Measurements from ENCODE around the gene LLGL1. TPM values are rescaled to one million over a fixed set of nuclear protein-coding genes. Genes with fewer than 3 reads are reported as not detected.
"Not testable (repeated sequence)": the region's sequence is repeated elsewhere in the genome, so short reads cannot be mapped to it uniquely, and the experiment has no call there.

Gene LLGL1
- total RNA-seq, 1 donor: 34.5 TPM

DNA sequence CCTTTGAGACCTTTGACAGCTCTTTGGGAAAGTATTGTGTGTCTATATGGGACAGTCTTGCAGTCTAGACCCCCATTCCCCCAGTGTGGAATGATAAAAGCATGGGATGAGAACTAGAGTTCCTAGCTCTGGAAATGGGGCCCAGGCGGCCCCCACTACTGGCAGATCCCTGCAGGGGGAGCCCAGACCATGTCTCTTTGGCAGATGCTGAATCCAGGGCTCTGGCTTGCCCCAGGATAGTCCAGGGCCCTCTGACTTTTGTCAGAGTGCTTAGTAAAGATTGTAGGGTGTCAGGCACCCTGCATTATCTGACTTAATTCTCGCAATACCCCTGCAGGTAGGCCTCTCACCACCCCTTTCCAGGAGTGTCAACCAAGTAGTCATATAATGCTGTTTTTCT is 33.5 kb upstream of the LLGL1 start:
- DNase-seq (ENCODE audit: low read depth in 2 of 3, low spot score in 2 of 3): no peak

DNA sequence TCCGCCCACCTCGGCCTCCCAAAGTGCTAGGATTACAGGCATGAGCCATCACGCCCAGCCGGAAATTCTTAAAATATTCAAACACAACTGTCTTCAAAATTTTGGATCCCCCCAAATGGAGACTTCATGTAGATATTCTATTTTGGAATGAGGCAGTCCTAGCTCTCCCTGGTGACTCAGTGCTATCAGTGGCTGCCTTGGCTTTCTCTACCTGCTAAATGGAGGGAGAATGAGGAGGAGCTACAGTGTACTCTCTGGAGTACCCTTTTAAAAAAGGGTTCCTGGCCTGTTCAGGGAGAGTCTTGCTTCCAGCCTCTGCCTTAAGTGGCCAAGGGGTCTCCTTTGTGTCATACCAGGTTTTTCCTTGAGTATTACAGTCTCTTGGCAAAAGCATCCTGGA is 31.0 kb upstream of the LLGL1 start:
- DNase-seq (ENCODE audit: low read depth in 2 of 3, low spot score in 2 of 3): no peak

DNA sequence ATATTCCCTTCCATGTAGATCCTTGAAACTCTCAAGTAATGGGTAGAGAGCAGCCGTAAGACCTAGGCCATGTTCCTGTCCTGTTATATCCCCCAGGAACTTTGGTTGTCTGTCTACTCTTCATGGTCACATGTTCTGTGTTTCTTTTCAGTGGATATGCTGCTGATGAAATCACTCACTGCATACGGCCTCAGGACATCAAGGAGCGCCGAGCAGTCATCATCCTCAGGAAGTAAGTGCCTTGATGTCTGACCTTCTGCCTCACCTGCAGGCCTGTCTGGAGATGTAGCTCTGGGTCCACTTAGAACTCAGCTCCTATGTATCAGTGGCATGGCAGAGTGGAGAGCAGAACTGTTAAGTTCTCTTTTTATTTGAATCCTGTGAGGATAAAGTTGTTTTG is 30.6 kb upstream of the LLGL1 start:
- no peak for DNase-seq (ENCODE audit: low read depth in 2 of 3, low spot score in 2 of 3)

DNA sequence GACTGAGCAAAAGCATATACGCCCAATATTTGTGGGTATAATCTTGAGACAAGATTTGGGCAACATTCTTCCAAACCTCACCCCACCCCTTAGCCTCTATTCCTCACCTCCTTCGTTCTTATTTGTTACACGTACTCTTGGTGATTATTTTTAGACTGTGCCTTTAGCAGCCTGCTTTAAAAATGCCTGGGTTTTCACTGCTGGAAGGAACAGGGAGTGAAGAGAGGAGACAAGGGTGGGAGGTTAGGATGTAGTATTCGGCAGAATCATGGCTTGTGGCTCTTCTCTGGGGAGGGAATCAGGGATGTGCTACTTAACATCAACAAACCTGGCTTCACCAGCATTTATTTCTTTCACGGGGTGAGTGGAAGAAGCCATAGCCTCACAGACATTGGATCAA is 30.2 kb upstream of the LLGL1 start:
- no peak for DNase-seq (ENCODE audit: low read depth in 2 of 3, low spot score in 2 of 3)

DNA sequence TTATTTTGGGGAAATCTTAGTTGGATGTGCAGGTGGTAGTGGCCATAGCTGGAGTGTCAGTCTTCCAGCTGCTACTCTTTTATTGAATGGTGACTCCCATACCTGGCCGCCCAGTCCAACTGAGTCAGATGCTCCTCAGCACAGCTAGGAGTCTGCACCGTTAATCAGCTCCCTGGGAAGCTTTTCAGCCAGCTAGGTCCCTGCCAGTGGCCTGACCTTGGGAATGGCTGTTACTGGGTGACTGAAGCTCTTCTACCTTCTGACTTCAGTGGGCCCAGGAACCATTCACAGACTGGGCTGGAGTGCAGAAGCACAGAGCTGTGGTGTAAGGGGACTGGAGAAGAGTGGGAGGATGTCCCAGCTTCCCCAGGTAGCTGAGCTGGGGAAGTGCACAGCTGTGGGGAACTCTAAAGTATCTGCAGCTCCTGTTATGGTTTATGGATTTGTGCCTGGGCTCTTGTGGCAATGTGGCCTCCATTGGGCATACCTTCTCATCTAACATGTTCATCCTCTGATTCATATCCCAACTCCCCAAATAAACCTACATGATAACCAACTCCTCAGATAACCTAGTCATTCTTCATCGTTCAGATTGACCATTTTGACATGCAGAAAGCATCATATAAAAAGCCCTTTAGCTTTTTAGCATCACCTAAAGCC is 27.8 kb upstream of the LLGL1 start:
- no peak for DNase-seq (ENCODE audit: low read depth in 2 of 3, low spot score in 2 of 3)

DNA sequence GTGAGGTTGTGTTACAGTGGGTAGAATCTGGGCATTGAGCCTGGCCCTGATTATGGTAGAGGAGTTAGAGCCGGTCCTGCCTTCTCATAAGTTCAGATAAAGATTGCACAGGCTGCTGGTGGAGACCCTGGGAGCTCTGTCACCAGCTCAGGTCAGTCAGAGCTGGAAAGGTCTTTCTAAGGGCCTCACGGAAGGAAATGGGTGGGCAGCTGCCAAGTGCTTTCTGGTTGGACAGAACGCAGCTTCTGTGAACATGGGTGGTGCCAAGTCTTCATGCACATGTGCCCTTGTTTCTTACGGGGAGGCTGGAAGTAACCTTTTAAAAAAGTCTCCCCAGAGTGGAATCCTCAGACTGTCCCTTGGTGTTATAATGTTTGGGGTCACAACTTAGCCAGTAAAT is 26.9 kb upstream of the LLGL1 start:
- no peak for DNase-seq (ENCODE audit: low read depth in 2 of 3, low spot score in 2 of 3)

DNA sequence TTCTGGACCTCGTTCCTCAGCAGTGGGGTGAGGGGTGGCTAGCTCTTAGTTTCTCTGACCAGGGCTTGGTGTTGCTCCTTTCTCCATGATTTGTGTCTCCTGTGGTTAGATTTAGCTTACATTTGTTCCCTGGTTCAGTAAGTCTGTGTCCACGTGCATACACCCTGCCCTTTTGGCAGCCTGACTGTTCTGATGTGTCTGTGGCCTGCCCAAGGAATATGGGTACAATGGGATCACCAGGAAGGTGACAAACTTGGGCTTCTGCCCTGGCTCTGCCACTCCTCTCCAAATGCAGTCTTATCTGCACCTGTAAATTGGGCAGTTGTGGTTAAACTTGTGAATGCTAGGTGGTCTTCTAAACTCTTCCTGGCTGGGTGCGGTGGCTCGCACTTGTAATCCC is 24.3 kb upstream of the LLGL1 start:
- no peak for DNase-seq (ENCODE audit: low read depth in 2 of 3, low spot score in 2 of 3)

DNA sequence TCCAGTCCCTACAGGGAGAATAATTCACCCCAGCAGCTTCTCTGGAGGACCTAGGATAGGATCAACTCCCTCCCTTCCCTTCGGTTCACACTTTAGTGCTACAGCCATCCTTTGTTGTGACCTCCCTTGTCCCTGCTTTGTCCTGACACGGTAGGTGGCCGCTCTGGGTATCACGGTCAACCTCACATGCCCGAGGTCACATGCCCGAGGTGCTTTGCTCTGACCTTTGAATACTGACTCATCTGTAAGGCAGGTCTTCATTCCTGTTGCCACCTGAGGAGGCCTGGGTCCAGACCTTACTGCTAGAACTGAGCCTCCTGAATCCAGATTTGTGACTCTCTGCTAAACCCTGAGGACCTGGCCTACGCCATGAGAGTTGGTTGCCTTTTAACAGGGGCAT is 22.1 kb upstream of the LLGL1 start:
- no peak for DNase-seq (ENCODE audit: low read depth in 2 of 3, low spot score in 2 of 3)

DNA sequence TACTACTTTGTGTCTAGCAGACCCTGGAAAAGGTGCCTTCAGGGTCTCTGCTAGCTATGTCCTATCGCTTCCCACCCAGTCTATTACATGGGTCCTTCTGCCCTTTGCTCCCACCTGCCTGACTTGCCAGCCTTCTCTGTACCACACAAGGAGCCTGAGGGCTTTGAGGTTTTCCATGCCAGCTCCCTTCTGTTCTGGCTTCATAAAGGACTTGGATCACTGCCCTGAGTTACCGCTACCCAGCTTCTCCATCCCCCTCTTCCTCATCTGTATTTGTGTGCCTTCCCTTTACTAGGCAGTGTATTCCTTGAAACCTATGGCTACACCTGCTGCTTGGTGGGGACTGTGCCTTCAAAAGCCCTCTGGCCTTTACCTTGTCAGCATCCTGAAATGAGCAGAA is 19.6 kb upstream of the LLGL1 start:
- no peak for DNase-seq (ENCODE audit: low read depth in 2 of 3, low spot score in 2 of 3)

DNA sequence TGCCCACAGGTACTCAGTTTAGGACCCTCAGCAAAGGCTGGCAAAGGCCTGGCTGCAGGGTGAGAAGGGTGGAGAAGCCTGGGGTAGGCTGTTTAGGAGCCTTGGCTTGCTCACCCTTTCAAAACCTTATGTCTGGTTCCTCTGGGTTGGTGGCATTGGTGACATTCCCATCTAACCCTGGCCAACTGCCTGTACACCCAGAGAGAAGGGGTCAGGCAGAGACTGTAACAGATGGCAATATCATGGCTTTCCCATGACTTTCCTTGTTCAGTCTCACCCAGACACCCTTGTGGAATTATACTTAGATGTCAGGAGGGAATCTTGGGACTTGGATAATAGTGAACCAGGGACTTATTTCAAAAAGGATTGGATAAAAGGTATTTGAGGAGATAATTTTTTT is 18.5 kb upstream of the LLGL1 start:
- no peak for DNase-seq (ENCODE audit: low read depth in 2 of 3, low spot score in 2 of 3)

DNA sequence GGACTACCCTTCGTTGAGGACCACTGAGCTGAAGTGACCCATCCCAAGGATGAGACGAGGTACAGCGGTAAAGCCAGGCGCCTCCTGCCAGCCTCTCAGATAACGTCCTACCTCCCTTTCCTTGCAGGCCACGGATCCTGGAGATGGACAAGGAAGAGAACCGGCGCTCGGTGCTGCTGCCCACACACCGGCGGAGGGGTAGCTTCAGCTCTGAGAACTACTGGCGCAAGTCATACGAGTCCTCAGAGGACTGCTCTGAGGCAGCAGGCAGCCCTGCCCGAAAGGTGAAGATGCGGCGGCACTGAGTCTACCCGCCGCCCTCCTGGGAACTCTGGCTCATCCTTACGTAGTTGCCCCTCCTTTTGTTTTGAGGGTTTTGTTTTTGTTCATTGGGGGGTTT is 17.3 kb upstream of the LLGL1 start:
- DNase-seq (ENCODE audit: low read depth in 2 of 3, low spot score in 2 of 3): no peak

DNA sequence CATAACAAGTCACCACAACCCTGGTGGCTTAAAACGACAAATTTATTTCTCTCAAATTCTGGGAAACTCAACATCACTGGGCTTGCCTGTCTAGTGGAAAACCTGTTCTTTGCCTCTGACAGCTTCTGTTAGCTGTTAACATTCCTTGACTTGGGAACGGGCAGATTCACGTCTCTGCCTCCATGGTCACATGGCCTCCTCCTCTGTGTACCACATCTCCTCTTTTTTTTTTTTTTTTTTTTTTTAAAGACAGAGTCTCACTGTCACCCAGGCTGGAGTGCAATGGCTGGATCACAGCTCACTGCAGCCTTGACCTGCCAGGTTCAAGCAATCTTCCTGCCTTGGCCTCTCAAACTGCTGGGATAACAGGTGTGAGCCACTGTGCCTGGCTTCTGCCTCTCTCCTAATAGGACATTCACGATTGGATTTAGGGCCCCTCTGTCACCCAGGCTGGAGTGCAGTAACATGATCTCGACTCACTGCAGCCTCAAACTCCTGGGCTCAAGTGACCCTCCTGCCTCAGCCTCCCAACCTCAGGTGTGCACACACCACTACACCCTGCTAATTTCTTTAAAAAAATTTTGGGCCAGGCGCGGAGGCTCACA is 11.7 kb upstream of the LLGL1 start:
- no peak for DNase-seq (ENCODE audit: low read depth in 2 of 3, low spot score in 2 of 3)

DNA sequence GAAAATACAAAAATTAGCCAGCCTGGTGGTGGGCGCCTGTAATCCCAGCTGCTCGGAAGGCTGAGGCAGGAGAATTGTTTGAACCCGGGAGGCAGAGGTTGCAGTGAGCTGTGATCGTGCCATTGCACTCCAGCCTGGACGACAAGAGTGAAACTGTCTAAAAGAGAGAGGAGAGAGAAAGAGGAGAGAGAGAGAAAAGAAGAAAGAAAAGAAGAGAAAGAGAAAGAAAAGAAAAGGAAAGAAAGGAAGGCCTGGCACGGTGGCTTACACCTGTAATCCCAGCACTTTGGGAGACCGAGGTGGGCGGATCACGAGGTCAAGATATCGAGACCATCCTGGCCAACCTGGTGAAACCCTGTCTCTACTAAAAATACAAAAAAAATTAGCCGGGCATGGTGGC is 8.5 kb upstream of the LLGL1 start:
- DNase-seq (ENCODE audit: low read depth in 2 of 3, low spot score in 2 of 3): not testable (repeated sequence)

DNA sequence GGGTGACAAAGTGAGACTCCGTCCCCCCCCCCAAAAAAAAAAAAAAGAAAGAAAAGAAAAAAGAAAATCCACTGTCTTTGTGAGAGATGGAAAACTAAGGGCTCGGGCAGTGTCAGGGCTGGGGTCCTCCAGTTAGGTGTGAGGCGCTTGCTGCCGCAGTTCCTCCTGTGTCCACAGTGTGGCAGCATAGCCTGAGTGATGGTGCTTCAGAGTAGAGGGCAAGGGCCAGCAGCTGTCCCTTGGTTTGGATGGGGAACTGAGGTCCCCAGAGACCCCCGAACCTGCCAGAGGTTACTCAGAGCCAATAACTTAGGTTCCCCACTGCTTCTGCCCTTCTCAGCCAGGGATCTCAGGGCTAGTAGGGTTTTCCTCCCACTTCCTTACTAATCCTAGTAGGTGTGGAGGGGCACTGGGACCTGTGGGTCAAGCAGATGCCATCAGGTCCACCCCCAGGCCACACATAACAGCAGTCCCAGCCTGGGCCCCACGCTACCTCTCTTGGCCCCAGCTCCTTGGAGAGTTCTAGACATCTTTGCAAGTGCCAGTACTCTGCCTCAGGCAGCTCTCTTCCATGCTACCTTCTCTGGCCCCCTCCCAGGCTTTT is 7.9 kb upstream of the LLGL1 start:
- DNase-seq (ENCODE audit: low read depth in 2 of 3, low spot score in 2 of 3): peak; percentile 37 to 73 (median 52)

DNA sequence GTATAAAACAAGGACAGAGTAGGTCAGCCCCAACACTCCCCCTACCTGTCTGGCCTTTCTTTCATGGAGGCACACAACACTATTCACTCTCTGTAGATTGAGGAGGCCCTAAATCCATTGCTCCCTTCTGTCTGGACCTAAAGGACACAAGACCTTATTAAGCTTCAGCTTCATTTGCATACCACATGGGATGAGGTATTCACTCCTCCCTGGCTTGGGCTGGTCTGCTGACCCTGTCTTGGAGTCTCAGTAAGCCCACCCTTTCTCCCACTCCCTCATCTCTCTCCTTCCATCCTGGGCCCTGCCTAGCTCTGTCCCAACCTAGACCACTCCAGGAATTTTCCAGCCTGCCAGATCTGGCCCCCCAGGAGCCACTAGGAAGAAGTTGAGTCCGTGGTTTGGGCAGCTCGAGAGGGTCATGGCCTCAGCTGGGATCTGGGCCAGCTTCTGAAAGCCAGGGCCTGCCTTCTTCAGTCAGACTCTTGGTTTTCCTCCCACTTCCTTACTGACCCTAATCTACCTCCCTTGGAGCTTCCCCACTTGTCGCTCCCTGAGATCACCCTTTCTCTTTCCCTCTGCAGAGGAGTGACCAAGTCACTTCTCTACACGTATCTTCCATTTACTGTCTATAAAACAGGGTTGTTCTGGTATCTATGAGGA is 6.5 kb upstream of the LLGL1 start:
- DNase-seq (ENCODE audit: low read depth in 2 of 3, low spot score in 2 of 3): no peak

DNA sequence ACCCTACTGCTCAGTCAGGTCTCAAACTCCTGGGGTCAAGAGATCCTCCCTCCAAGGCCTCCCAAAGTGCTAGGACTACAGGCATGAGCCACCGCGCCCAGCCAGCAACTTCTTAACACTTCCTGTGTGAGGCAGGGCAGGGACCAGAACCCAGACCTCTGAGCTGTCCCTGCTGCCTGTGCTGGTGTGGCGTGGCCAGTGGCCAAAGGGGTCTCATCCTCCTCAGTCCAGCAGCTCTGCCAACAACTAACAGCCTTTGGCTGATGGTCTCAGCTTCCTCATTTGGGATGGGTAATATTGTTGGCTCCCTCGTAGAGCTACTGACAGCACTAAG is 1.4 kb upstream of the LLGL1 start:
- no peak for DNase-seq (ENCODE audit: low read depth in 2 of 3, low spot score in 2 of 3)

DNA sequence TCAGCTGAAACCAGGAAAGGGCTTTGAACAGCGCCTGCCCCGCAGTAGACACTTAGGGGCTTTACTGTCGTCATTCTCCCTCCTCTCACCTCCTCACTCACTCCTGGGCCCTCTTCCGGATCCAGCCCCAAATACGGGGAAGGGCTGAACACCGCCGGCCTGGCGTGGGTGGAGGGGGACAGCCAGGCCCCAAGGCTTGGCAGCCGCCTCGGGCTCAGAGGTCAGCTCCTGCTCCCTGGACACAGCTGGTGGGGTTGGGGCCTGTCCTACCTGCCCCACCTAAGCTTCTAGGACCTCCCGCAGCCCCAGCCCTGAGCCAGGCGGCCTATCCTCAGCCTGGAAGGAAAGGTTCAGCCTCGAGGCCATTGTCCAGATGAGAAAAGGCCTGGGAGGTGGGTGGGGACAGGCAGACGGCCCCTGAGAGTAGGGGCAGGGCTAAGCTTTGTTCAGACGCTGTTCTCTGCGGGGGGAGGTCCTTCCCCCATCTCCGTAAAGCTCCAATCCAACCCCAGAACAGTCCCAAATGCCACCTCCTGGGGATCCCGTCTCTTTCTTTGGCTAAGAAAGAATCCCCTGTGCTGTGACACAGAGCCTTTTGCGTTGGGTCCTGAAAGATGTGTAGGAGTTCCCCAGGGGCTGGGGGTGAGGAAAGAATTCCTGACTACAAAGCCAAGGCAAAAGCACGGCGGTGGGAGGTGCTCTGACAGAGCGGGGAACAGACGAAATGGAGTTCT is 881 bp upstream of the LLGL1 start:
- no peak for DNase-seq (ENCODE audit: low read depth in 2 of 3, low spot score in 2 of 3)

DNA sequence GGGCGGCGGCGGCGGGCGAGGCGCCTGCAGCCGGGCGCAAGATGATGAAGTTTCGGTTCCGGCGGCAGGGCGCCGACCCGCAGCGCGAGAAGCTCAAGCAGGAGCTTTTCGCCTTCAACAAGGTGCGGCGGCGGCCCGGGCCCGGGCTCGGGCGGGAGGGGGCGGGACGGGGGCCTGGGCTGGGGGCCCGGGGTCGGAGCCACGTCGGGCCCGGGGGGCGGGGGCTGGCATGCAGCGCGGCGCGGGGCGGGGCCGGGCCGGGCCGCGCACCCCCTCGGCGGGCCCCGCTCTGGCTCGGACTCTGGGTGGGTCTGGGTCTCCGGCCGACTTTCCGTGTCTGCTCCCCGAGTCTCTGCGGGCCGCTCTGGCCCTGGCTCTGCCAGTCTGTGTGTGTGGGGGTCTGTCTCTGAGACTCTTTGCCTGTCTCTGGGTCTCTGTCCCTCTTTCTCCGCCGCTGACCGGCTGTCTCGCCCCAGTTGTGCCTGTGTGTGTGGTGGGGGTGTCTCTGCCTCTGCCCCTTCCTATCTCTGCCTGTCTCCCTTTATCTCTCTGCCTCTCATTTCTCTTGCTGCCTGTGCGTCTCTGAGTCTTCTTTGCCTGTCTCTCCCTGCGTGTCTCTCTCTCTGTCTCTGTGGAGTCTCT is 328 bp downstream of the LLGL1 start:
- DNase-seq (ENCODE audit: low read depth in 2 of 3, low spot score in 2 of 3): peak in 1 of 3 donors; percentile 11

DNA sequence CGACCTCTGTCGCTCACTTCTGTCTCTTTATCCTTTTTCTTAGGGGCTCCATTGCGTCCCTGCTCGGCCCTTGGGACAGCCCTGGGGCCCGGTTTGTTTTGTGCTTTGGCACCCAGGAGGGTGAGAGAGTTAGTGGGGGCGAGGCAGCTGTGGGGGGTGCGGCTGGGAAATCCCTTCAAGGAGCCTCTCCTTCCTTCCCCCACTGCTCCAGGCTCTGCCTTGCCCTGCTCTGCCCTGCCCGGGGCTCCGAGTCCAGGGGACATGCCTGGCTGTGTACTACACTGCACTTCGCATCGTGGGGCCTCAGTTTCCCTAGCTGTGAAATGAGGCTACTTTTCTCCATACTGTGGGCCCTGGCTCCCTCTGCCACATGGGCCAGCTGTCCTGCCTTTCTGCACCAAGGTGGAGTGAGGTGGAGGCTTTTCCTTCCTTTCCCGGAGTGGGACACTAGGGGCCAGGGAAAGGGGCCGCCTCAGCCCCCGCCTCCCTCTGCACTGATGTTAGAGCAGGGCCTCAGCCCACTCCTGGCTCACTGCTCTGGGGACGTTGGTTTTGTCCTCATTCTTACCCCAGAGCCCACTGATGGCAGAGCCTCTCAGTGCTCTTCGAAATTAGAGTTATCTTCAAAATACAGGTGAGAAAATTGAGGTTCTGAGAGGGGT is 980 bp downstream of the LLGL1 start:
- no peak for DNase-seq (ENCODE audit: low read depth in 2 of 3, low spot score in 2 of 3)

DNA sequence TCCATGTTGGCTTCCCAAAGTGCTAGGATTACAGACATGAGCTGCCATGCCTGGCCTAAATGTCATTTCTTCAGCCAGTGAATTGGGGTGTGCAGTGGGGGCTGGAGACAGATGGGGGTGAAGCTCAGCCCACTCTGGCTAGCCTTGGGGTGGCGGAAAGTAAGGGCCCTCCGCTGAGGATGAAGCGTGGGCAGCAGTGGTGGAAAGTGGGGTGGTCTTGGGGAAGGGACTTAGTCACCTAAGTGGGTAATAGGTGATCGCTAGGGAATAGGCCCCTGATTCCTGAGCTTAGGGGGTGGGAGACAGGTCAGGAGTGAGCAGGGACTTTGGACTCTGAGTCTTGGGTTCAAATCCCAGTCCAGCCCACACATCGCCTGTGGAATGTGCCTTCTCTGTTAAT is 2.2 kb downstream of the LLGL1 start:
- DNase-seq (ENCODE audit: low read depth in 2 of 3, low spot score in 2 of 3): no peak

Data from hematopoietic multipotent progenitor cell (in vitro differentiated cells).